G401.6 (cell line): ENCODE results near the gene ALDH7A1.
"Not testable (repeated sequence)": the region's sequence is repeated elsewhere in the genome, so short reads cannot be mapped to it uniquely, and the experiment has no call there.

ENCODE experiments used
- FAIRE-seq: peaks from 2 replicates; lab custom pipeline; 2012; peaks lifted over from hg19 to GRCh38; lab: Jason Lieb, UNC

Gene ALDH7A1

DNA sequence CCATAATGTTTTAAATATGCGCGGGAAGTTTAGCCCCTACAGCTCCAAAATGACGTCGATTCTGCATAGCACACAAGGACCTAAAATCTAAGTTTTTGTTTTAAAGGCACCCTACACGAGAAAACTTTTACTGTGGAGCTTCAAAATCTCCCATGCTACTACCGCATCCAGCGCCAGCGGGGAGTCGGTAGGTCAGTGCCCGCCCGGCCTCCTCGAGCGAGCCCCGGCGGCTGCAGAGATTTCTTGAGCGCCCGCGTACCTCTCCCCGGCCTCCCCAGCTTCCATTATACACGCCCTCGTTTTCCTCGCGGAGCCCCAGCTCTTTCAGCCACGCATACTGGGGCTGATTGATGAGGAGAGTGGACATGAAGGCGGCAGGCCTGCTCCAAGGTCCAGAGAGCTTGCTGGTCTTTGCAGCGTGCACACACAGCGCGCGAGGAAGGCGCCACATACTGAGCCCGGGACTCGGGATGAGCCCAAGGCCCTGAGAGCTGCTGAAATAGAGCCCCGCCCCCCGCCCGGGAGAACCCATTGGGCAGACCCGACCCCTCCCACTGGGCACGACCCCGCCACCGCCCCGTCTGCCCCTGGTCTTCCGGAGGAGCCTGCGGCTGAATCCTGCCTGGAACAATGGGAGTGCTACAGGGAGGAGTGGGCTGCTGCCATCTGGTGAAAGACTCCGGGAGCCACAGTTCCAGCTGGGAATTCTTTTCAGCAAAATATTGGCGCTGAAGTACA, at the start of gene ALDH7A1:
ALDH7A1 (minus strand) TSS at position 472 of the 738 bp plus-strand sequence; CDS start at position 451, 21 bp downstream.
- peak; percentile 97 for FAIRE-seq

DNA sequence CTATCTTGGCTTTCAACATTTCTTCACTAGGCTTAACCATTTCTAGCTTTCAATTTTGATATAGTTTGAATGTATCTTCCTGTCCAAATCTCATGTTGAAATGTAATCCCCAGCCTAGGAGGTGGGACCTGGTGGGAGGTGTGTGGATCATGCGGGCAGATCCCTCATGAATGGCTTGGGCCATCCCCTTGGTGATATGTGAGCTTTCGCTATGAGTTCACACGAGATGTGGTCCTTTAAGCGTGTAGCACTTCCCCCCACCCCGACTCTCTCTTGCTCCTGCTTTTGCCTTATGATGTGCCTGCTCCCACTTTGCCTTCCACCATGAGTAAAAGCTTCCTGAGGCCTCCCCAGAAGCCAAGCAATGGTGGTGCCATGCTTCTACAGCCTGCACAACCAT, 46.4 kb upstream of the ALDH7A1 start:
- no peak for FAIRE-seq

- FAIRE-seq, result no peak
Observed at GRCh38 chr5:126640866-126641265, 45.8 kb upstream of the ALDH7A1 start.

- no peak for FAIRE-seq
Observed at GRCh38 chr5:126636956-126637355, 41.9 kb upstream of the ALDH7A1 start.

- no peak for FAIRE-seq
Observed at GRCh38 chr5:126635585-126635984, 40.6 kb upstream of the ALDH7A1 start.

GRCh38 chr5:126633552-126633951, 38.5 kb upstream of the ALDH7A1 start:
- FAIRE-seq, result no peak

DNA sequence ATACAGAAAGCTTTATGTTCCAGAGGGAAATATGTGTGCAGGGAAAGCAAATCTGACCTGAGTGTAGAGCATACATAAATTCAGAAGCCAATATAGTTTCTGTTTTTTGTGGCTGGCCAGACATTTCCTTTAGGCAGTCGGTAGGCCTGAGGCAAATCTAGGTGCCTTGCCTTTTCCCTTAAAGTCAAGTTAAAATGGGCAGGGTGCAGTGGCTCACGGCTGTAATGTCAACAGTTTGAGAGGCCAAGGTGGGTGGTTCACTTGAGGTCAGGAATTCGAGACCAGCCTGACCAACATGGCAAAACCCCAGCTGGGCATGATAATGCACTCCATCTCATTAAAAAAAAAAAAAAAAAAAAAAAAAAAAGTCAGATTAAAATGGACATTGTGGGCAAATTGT, 36.9 kb upstream of the ALDH7A1 start:
- FAIRE-seq, result no peak

GRCh38 chr5:126628102-126628501, 33.1 kb upstream of the ALDH7A1 start:
- no peak for FAIRE-seq

GRCh38 chr5:126624534-126624933, 29.5 kb upstream of the ALDH7A1 start:
- no peak for FAIRE-seq

DNA sequence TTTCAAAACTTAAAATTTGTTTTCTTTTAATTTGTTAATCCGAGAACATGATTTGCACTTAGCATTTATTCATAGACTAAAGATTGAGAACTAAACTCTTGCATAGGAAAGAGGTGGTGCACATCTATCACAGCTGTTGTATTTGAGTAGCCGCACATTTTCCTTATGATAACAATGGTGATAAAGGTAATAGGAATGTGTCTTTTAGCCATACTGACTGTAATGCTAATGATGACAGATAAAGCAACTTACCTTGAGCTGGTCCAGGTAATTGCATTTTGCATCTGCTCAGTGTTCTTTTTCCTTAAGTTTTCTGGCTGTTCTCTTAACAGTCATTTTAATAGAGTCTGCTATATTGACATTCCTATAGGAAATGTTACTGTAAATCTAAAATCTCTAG, 24.8 kb upstream of the ALDH7A1 start:
- no peak for FAIRE-seq

- FAIRE-seq, result not testable (repeated sequence)
Observed at GRCh38 chr5:126617603-126618002, 22.6 kb upstream of the ALDH7A1 start.

- no peak for FAIRE-seq
Observed at GRCh38 chr5:126615286-126615685, 20.3 kb upstream of the ALDH7A1 start.

- FAIRE-seq, result no peak
Observed at GRCh38 chr5:126613941-126614592, 19.0 kb upstream of the ALDH7A1 start.

DNA sequence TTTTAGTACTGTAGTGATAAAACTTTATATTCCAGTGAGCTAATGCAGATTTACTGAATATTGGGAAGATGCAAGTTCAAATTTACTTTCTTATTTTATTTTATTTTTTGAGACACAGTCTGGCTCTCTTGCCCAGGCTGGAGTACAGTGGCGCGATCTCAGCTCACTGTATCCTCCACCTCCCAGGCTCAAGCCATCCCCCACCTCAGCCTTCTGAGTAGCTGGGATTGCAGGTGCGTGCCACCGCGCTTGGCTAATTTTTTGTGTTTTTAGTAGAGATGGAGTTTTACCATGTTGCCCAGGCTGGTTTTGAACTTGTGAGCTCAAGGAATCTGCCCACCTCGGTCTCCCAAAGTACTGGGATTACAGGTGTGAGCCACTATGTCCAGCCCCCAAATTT, 15.6 kb upstream of the ALDH7A1 start:
- no peak for FAIRE-seq

DNA sequence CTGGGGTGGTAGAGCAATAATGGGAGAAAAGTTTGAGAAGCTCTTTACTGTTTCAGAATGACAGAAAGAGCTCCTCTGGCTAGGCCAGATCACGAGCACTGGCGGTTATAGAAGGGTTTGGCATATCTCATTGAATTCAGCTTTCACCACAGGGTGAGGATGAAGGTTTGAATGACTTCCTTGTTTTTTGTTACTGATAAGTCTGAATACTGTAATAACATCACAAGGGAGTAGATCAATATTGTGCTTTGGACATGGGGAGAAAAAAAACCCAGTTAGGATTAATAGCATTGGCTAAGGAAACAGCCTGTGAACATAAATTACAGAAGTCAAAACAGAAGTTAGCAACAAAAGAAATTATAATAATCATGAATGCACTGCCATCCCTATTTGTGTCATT, 15.1 kb upstream of the ALDH7A1 start:
- no peak for FAIRE-seq

- FAIRE-seq, result no peak
Observed at GRCh38 chr5:126605525-126605924, 10.5 kb upstream of the ALDH7A1 start.

DNA sequence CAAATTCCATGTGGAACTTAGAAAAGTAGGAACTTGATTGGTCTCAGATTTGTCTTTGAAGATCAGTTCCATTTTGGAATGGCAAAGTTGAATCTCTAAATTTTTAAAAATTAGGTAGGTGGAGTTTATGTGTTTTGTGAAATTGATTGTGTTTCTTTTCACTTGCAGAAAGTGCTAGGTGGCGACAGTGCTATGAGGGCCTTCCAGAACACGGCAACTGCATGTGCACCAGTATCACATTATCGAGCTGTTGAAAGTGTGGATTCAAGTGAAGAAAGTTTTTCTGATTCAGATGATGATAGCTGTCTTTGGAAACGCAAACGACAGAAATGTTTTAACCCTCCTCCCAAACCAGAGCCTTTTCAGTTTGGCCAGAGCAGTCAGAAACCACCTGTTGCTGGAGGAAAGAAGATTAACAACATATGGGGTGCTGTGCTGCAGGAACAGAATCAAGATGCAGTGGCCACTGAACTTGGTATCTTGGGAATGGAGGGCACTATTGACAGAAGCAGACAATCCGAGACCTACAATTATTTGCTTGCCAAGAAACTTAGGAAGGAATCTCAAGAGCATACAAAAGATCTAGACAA, 8.5 kb upstream of the ALDH7A1 start:
- FAIRE-seq, result no peak

- no peak for FAIRE-seq
Observed at GRCh38 chr5:126600631-126601511, 5.9 kb upstream of the ALDH7A1 start, which contains the start of gene PHAX. Gene PHAX, plus strand, starts transcription at chr5:126600947. Its CDS starts 16 bp downstream, at chr5:126600963.

DNA sequence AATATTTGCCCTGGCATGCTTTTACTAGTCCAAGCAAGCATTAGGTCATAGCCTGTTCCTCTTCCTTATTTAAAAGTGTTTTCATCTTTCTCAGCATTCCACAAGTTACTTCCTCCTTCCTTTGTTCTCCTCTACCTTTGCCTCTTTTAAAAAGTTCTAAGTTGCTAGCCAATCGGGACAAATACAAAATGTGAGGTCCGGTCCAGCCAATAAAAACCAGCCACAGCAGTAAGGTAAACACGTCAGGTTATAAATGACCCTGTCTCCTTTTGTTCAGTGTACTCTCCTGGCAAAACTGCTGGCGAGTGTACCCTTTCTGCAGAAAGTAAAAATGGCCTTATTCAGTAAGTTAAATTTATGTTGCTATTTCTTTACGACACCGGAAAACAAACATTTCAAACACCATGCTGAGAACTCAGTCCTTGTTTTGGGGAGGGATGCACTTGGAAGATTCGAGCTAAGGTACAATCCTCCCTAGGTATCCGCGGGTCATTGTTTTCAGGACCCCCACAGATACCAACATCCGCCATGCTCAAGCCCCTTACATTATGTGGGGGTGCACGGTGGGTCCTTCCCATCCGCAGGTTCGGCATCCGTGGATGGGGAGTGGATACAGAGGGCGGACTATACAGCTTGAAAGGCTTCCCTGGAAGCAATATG, 5.1 kb upstream of the ALDH7A1 start:
- FAIRE-seq, result not testable (repeated sequence)

GRCh38 chr5:126599499-126599898, 4.5 kb upstream of the ALDH7A1 start:
- FAIRE-seq, result no peak

DNA sequence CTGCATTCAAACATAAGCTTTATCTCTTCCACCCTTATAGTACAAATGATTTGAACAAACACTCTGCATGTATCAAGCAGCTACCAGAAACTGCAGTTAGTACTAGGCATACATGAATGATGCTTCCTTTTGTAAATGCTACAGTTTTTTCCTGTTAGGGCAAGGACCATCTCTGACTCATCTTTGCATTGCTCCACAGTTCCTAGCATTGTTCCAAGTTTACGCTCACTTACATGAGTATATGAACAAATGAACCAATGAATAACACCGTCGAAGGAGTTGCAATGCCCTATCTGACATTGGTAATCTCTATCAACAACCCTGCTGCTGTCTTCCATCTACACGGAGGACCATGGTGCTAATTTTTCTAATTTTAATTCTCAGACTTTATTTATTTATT, 2.1 kb upstream of the ALDH7A1 start:
- FAIRE-seq, result no peak
